HepG2 (cell line): Measurements from ENCODE around the gene TUBAL3. TPM values are rescaled to one million over a fixed set of nuclear protein-coding genes. Genes with fewer than 3 reads are reported as not detected.

Experiments used
- EEA1 ChIP-seq: sonication (generic); formaldehyde crosslinking; IDR thresholded peaks from 2 replicates; pipeline ENCODE4 v1.5.1; 2020; ENCODE audit warnings: mild to moderate bottlenecking, missing genetic modification reagents, borderline replicate concordance
- PCBP2 ChIP-seq: fragments of 200-400 bp; formaldehyde crosslinking; optimal IDR thresholded peaks from 2 replicates; pipeline ENCODE3; 2018; ENCODE audit warnings: low read length, low read depth; ENCODE audit not compliant: poor library complexity, severe bottlenecking
- PPARG ChIP-seq: conservative IDR thresholded peaks from 2 replicates; pipeline ENCODE4 v1.6.1; 2016; ENCODE audit warnings: missing biosample characterization, missing genetic modification reagents
- SOX13 ChIP-seq, 3 experiments: fragments of 450-650 bp in 1 of 3; sonication (generic) in 1 of 3; formaldehyde crosslinking in 1 of 3; IDR thresholded peaks in 2 of 3; conservative IDR thresholded peaks in 1 of 3; 2 replicates each; pipeline versions ENCODE4 v1.5.0 to v1.6.1; 2016 to 2020; ENCODE audit warnings: antibody characterized with exemption in 1 of 3, mild to moderate bottlenecking in 1 of 3, missing compliant biosample characterization in 1 of 3, missing genetic modification reagents in 1 of 3, moderate library complexity in 1 of 3
- SOX6 ChIP-seq, 2 experiments: fragments of 450-650 bp in 1 of 2; sonication (generic) in 1 of 2; formaldehyde crosslinking in 1 of 2; IDR thresholded peaks; 2 replicates each; pipeline versions ENCODE4 v1.4.0 to v1.6.1; 2017 to 2020; ENCODE audit warnings: antibody characterized with exemption in 1 of 2, mild to moderate bottlenecking in 1 of 2, missing genetic modification reagents in 1 of 2
- TRIM24 ChIP-seq: sonication (generic); formaldehyde crosslinking; IDR thresholded peaks from 2 replicates; pipeline ENCODE4 v1.8.0; 2022; ENCODE audit warnings: mild to moderate bottlenecking, missing genetic modification reagents
- ZNF484 ChIP-seq: sonication (generic); formaldehyde crosslinking; IDR thresholded peaks from 2 replicates; pipeline ENCODE4 v1.5.1; 2020; ENCODE audit warnings: mild to moderate bottlenecking, low read depth, missing genetic modification reagents, borderline replicate concordance
- ZNF790 ChIP-seq: sonication (generic); formaldehyde crosslinking; IDR thresholded peaks from 2 replicates; pipeline ENCODE4 v1.8.0; 2022; ENCODE audit warnings: missing genetic modification reagents, mild to moderate bottlenecking, borderline replicate concordance
- ZNF816 ChIP-seq: sonication (generic); formaldehyde crosslinking; IDR thresholded peaks from 2 replicates; pipeline ENCODE4 v1.8.0; 2022; ENCODE audit warnings: missing genetic modification reagents, mild to moderate bottlenecking, borderline replicate concordance
- polyA plus RNA-seq, 8 experiments: library from polyadenylated mRNA; depleted of rRNA in 3 of 8; stranded (reverse) in 7 of 8; unstranded in 1 of 8; fragments of >200 nt; fragmentation: Illumina TruSeq in 4 of 8; extraction: Trizol in 4 of 8; gene quantifications; 2 replicates each; pipeline versions ENCODE4 v1.2.1 to v1.2.3, GENCODE V29; 2011 to 2016; ENCODE audit warnings: low read depth in 4 of 8, missing spikeins in 1 of 8, mixed read lengths in 1 of 8; ENCODE audit not compliant: insufficient read depth in 1 of 8
- total RNA-seq, 5 experiments: library from RNA; depleted of rRNA; stranded (reverse); fragments of >200 nt; fragmentation: Illumina TruSeq; extraction: Trizol; gene quantifications; 2 replicates each; pipeline ENCODE4 v1.2.3, GENCODE V29; 2016; ENCODE audit warnings: low read depth in 1 of 5
- TF ChIP-seq, protein P1 (sequence below): sonication (generic); formaldehyde crosslinking; IDR thresholded peaks from 2 replicates; pipeline ENCODE4 v1.5.0; 2020; ENCODE audit warnings: missing genetic modification reagents
- TF ChIP-seq, protein P2 (sequence below): sonication (generic); formaldehyde crosslinking; conservative IDR thresholded peaks from 2 replicates; pipeline ENCODE4 v1.4.0; 2020; ENCODE audit warnings: missing genetic modification reagents
- TF ChIP-seq, protein P3 (sequence below): sonication (generic); formaldehyde crosslinking; conservative IDR thresholded peaks from 2 replicates; pipeline ENCODE4 v1.5.0; 2020; ENCODE audit warnings: missing genetic modification reagents
- TF ChIP-seq, protein P4 (sequence below), 2 experiments: IDR thresholded peaks; 2 replicates each; pipeline ENCODE4 v1.6.1; 2011 to 2012; ENCODE audit warnings: low read length in 2 of 2, borderline replicate concordance in 1 of 2, low read depth in 1 of 2, mild to moderate bottlenecking in 1 of 2, moderate library complexity in 1 of 2
- TF ChIP-seq, protein P5 (sequence below): sonication (generic); formaldehyde crosslinking; IDR thresholded peaks from 2 replicates; pipeline ENCODE4 v1.8.0; 2022; ENCODE audit warnings: mild to moderate bottlenecking, missing genetic modification reagents; ENCODE audit not compliant: insufficient replicate concordance
- TF ChIP-seq, protein P6 (sequence below): sonication (generic); formaldehyde crosslinking; IDR thresholded peaks from 2 replicates; pipeline ENCODE4 v1.5.1; 2020; ENCODE audit warnings: mild to moderate bottlenecking, missing genetic modification reagents, moderate library complexity
- TF ChIP-seq, protein P7 (sequence below): IDR thresholded peaks from 2 replicates; pipeline ENCODE4 v1.6.1; 2016; ENCODE audit warnings: mild to moderate bottlenecking

The TUBAL3 gene
- total and polyA plus RNA-seq, 2 of the 13 experiments (the other 11 are each of a cell fraction or from before 2014, with no cell fraction given): 0.07 to 0.26 TPM

DNA sequence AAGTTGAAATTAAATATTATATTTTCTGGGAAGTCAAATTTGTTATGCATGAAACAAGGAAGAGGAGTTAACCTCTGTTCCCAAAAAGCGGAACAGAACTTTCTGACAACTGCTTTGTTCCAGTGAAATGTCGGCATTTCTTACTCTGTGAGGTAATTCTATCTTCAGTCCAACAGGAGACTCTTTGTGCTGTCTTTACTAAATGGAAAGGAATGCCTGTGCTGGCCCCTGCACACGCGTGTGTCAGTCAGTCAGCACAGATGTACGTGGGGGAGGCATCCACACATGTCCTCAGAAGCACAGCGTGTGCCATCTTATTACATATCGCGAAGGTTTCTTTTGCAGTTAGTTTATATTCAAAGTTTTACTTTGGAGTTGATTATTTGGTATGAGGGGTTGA is 45.2 kb upstream of the TUBAL3 start (continued):
- TF ChIP-seq, protein P1, sequence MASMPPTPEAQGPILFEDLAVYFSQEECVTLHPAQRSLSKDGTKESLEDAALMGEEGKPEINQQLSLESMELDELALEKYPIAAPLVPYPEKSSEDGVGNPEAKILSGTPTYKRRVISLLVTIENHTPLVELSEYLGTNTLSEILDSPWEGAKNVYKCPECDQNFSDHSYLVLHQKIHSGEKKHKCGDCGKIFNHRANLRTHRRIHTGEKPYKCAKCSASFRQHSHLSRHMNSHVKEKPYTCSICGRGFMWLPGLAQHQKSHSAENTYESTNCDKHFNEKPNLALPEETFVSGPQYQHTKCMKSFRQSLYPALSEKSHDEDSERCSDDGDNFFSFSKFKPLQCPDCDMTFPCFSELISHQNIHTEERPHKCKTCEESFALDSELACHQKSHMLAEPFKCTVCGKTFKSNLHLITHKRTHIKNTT (CRISPR knock-in tag): no peak
- TF ChIP-seq, protein P2, sequence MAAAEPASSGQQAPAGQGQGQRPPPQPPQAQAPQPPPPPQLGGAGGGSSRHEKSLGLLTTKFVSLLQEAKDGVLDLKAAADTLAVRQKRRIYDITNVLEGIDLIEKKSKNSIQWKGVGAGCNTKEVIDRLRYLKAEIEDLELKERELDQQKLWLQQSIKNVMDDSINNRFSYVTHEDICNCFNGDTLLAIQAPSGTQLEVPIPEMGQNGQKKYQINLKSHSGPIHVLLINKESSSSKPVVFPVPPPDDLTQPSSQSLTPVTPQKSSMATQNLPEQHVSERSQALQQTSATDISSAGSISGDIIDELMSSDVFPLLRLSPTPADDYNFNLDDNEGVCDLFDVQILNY (CRISPR knock-in tag): no peak
- TF ChIP-seq, protein P3, sequence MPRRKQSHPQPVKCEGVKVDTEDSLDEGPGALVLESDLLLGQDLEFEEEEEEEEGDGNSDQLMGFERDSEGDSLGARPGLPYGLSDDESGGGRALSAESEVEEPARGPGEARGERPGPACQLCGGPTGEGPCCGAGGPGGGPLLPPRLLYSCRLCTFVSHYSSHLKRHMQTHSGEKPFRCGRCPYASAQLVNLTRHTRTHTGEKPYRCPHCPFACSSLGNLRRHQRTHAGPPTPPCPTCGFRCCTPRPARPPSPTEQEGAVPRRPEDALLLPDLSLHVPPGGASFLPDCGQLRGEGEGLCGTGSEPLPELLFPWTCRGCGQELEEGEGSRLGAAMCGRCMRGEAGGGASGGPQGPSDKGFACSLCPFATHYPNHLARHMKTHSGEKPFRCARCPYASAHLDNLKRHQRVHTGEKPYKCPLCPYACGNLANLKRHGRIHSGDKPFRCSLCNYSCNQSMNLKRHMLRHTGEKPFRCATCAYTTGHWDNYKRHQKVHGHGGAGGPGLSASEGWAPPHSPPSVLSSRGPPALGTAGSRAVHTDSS (CRISPR knock-in tag): no peak
- no peak for TF ChIP-seq SOX6 (IDR thresholded peaks at IDR 0.05)
- TF ChIP-seq SOX6 (CRISPR knock-in tag; IDR thresholded peaks at IDR 0.05): no peak
- TF ChIP-seq ZNF816 (CRISPR knock-in tag): no peak
- TF ChIP-seq, protein P4, sequence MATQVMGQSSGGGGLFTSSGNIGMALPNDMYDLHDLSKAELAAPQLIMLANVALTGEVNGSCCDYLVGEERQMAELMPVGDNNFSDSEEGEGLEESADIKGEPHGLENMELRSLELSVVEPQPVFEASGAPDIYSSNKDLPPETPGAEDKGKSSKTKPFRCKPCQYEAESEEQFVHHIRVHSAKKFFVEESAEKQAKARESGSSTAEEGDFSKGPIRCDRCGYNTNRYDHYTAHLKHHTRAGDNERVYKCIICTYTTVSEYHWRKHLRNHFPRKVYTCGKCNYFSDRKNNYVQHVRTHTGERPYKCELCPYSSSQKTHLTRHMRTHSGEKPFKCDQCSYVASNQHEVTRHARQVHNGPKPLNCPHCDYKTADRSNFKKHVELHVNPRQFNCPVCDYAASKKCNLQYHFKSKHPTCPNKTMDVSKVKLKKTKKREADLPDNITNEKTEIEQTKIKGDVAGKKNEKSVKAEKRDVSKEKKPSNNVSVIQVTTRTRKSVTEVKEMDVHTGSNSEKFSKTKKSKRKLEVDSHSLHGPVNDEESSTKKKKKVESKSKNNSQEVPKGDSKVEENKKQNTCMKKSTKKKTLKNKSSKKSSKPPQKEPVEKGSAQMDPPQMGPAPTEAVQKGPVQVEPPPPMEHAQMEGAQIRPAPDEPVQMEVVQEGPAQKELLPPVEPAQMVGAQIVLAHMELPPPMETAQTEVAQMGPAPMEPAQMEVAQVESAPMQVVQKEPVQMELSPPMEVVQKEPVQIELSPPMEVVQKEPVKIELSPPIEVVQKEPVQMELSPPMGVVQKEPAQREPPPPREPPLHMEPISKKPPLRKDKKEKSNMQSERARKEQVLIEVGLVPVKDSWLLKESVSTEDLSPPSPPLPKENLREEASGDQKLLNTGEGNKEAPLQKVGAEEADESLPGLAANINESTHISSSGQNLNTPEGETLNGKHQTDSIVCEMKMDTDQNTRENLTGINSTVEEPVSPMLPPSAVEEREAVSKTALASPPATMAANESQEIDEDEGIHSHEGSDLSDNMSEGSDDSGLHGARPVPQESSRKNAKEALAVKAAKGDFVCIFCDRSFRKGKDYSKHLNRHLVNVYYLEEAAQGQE (IDR thresholded peaks at IDR 0.05; ENCODE audit: borderline replicate concordance in 1 of 2, low read depth in 1 of 2, low read length in 2 of 2): no peak
- TF ChIP-seq, protein P5, sequence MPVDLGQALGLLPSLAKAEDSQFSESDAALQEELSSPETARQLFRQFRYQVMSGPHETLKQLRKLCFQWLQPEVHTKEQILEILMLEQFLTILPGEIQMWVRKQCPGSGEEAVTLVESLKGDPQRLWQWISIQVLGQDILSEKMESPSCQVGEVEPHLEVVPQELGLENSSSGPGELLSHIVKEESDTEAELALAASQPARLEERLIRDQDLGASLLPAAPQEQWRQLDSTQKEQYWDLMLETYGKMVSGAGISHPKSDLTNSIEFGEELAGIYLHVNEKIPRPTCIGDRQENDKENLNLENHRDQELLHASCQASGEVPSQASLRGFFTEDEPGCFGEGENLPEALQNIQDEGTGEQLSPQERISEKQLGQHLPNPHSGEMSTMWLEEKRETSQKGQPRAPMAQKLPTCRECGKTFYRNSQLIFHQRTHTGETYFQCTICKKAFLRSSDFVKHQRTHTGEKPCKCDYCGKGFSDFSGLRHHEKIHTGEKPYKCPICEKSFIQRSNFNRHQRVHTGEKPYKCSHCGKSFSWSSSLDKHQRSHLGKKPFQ (CRISPR knock-in tag): no peak
- no peak for TF ChIP-seq TRIM24
- TF ChIP-seq, protein P6, sequence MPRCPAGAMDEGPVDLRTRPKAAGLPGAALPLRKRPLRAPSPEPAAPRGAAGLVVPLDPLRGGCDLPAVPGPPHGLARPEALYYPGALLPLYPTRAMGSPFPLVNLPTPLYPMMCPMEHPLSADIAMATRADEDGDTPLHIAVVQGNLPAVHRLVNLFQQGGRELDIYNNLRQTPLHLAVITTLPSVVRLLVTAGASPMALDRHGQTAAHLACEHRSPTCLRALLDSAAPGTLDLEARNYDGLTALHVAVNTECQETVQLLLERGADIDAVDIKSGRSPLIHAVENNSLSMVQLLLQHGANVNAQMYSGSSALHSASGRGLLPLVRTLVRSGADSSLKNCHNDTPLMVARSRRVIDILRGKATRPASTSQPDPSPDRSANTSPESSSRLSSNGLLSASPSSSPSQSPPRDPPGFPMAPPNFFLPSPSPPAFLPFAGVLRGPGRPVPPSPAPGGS (CRISPR knock-in tag): no peak
- peak; percentile 57; the same call in 1 of the 2 replicates for TF ChIP-seq PPARG (CRISPR knock-in tag)
- TF ChIP-seq PCBP2: no peak
- TF ChIP-seq, protein P7, sequence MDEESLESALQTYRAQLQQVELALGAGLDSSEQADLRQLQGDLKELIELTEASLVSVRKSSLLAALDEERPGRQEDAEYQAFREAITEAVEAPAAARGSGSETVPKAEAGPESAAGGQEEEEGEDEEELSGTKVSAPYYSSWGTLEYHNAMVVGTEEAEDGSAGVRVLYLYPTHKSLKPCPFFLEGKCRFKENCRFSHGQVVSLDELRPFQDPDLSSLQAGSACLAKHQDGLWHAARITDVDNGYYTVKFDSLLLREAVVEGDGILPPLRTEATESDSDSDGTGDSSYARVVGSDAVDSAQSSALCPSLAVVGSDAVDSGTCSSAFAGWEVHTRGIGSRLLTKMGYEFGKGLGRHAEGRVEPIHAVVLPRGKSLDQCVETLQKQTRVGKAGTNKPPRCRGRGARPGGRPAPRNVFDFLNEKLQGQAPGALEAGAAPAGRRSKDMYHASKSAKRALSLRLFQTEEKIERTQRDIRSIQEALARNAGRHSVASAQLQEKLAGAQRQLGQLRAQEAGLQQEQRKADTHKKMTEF (CRISPR knock-in tag): no peak
- TF ChIP-seq ZNF790 (CRISPR knock-in tag): no peak
- TF ChIP-seq SOX13 (IDR thresholded peaks at IDR 0.05): no peak
- TF ChIP-seq SOX13 (CRISPR knock-in tag; conservative IDR thresholded peaks at IDR 0.05 in 1 of 2, IDR thresholded peaks at IDR 0.05 in 1 of 2): peak in 1 of 2 experiments; percentile 30; a peak in 1 of 4 replicates
- no peak for TF ChIP-seq EEA1 (CRISPR knock-in tag)
- TF ChIP-seq ZNF484 (CRISPR knock-in tag): no peak
